Spleen (tissue), 11 donors: ENCODE results near the gene TMEM219. TPM values are rescaled to one million over a fixed set of nuclear protein-coding genes. Genes with fewer than 3 reads are reported as not detected.

Experiments
- DNase-seq: peaks from one replicate; pipeline ENCODE4 v3.0.0-alpha.2; 2020
- H3K27ac ChIP-seq, 8 donors: fragments of 200-600 bp; sonication (generic) in 7 of 8; 1 replicate in 4 of 8; 2 replicates in 4 of 8; pipeline versions ENCODE4 v1.5.0 to v1.8.0; 2016 to 2021; ENCODE audit warnings: inconsistent platforms in 4 of 8, mild to moderate bottlenecking in 4 of 8, moderate library complexity in 1 of 8
- H3K27me3 ChIP-seq, 7 donors: fragments of 200-600 bp; sonication (generic) in 6 of 7; replicated peaks in 1 of 7; 1 replicate in 4 of 7; 2 replicates in 3 of 7; pipeline versions ENCODE4 v1.5.0 to v1.8.0; 2016 to 2021; ENCODE audit warnings: inconsistent platforms in 3 of 7, mild to moderate bottlenecking in 1 of 7
- H3K36me3 ChIP-seq, 6 donors: fragments of 200-600 bp; sonication (generic) in 5 of 6; 1 replicate in 4 of 6; 2 replicates in 2 of 6; pipeline versions ENCODE4 v1.5.0 to v1.8.0; 2016 to 2021; ENCODE audit warnings: inconsistent platforms in 2 of 6
- H3K4me1 ChIP-seq, 6 donors: fragments of 200-600 bp; sonication (generic) in 5 of 6; 1 replicate in 3 of 6; 2 replicates in 3 of 6; pipeline versions ENCODE4 v1.5.0 to v1.8.0; 2016 to 2021; ENCODE audit warnings: inconsistent platforms in 3 of 6
- H3K4me3 ChIP-seq, 8 donors: fragments of 200-600 bp; sonication (generic) in 7 of 8; 1 replicate in 4 of 8; 2 replicates in 4 of 8; pipeline versions ENCODE4 v1.5.0 to v1.8.0; 2016 to 2021; ENCODE audit warnings: inconsistent platforms in 4 of 8, mild to moderate bottlenecking in 4 of 8, moderate library complexity in 2 of 8
- H3K9me3 ChIP-seq, 8 donors: fragments of 200-600 bp; sonication (generic) in 7 of 8; 1 replicate in 4 of 8; 2 replicates in 4 of 8; pipeline versions ENCODE4 v1.5.0 to v1.8.0; 2016 to 2021; ENCODE audit warnings: inconsistent platforms in 4 of 8
- POLR2A ChIP-seq, 3 donors: fragments of 450-650 bp; IDR thresholded peaks; one replicate each; pipeline ENCODE4 v1.5.1; 2017; ENCODE audit warnings: antibody characterized with exemption in 3 of 3, mild to moderate bottlenecking in 1 of 3
- POLR2AphosphoS5 ChIP-seq, 3 donors: sonication (generic); formaldehyde crosslinking; IDR thresholded peaks; one replicate each; pipeline ENCODE4 v1.5.1; 2017; ENCODE audit warnings: antibody characterized with exemption in 3 of 3
- WGBS, 5 donors: extraction: QIAGEN DNeasy Blood & Tissue Kit in 3 of 5; methylation state at CpG; one replicate each; pipeline versions ENCODE4 v1.1.5 to v1.1.7; 2013 to 2018; 5-methylcytosine and 5-hydroxymethylcytosine counted together
- intact Hi-C: fragments of 100-400 bp; cut with DNase I; formaldehyde crosslinking; loops from one replicate; pipeline ENCODE4 v1.15.0; 2023; ENCODE audit warnings: low total_unique reads
- polyA plus RNA-seq, 3 donors: library from polyadenylated mRNA; stranded (reverse); fragments of 200-250 nt; gene quantifications; one replicate each; pipeline ENCODE4 v1.2.1, GENCODE V29; 2013
- total RNA-seq, 7 donors: library from RNA; depleted of rRNA in 3 of 7; stranded (reverse); fragments of >200 nt in 3 of 7; fragmentation: NEBNext Ultra II Directional in 4 of 7; extraction: Animal tissue kit (Norgen Biotek cat#: 25700) in 4 of 7; gene quantifications; one replicate each; pipeline versions ENCODE4 v1.1.0 to v1.2.1, GENCODE V29; 2016 to 2021
- TF ChIP-seq, protein P1 (sequence below), 11 experiments: fragments of 200-600 bp in 7 of 11; fragments of 450-650 bp in 4 of 11; sonication (generic) in 4 of 11; IDR thresholded peaks in 8 of 11; conservative IDR thresholded peaks in 3 of 11; 1 replicate in 7 of 11; 2 replicates in 4 of 11; pipeline versions ENCODE4 v1.4.0 to v1.8.0; 2016 to 2021; ENCODE audit warnings: antibody characterized with exemption in 11 of 11, inconsistent platforms in 4 of 11, mild to moderate bottlenecking in 1 of 11
- donor health status: healthy with polysubstance abuse.
- donor health status: DM: no; HTN: no; CAD: no; lungs with moderate emphysema.
- donor health status: DM: no; HTN: no; CAD: no.
- donor health status: Bipolar disorder and iron deficiency.
- donor health status: healthy.
- donor health status: DM: no; HTN: no; CAD: no.
- donor health status: DM: yes; HTN: yes; CAD: no.

The TMEM219 gene
- total and polyA plus RNA-seq, 10 donors: 89.3 to 191 (median 122) TPM

DNA sequence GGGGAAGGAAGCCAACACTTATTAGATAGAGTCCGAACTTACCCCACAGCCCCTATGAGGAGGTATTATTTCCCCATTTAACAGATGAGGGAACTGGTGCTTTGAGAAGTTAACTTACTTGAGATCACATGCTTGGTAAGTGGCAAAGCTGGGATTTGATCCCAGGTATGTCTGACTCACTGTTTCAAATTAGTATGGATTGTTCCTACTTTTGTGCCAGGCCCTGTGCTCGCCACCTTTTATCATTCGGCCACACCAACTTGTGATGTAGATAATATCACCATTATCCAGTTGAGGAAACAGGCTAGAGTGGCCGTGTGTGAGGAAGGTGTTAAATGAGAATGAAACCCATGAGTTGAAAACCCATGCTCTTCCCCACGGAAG lies 22.9 kb downstream of the TMEM219 start:
- WGBS, 5 donors: 86 to 96% (median 92%) methylated on average over 5 of the region's 5 CpGs
- Histone ChIP-seq H3K27ac (no peak overlapping the region), H3K36me3 (peaks cover 7 to 100% (median 100%) of the 10 kb centered on the region in 6 donors), H3K27me3 (no peaks in the 10 kb centered on the region), H3K4me3 (no peak overlapping the region), H3K9me3 (no peaks in the 10 kb centered on the region), H3K4me1 (peaks cover 0 to 18% (median 11%) of the 10 kb centered on the region in 6 donors)
- DNase-seq: no peak
- TF ChIP-seq POLR2AphosphoS5 (IDR thresholded peaks at IDR 0.05) (no peak), POLR2A (IDR thresholded peaks at IDR 0.05) (no peak)
- TF ChIP-seq, protein P1, sequence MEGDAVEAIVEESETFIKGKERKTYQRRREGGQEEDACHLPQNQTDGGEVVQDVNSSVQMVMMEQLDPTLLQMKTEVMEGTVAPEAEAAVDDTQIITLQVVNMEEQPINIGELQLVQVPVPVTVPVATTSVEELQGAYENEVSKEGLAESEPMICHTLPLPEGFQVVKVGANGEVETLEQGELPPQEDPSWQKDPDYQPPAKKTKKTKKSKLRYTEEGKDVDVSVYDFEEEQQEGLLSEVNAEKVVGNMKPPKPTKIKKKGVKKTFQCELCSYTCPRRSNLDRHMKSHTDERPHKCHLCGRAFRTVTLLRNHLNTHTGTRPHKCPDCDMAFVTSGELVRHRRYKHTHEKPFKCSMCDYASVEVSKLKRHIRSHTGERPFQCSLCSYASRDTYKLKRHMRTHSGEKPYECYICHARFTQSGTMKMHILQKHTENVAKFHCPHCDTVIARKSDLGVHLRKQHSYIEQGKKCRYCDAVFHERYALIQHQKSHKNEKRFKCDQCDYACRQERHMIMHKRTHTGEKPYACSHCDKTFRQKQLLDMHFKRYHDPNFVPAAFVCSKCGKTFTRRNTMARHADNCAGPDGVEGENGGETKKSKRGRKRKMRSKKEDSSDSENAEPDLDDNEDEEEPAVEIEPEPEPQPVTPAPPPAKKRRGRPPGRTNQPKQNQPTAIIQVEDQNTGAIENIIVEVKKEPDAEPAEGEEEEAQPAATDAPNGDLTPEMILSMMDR (IDR thresholded peaks at IDR 0.05 in 8 of 11, conservative IDR thresholded peaks at IDR 0.05 in 3 of 11): no peak
- intact Hi-C loops: no loop called here

DNA sequence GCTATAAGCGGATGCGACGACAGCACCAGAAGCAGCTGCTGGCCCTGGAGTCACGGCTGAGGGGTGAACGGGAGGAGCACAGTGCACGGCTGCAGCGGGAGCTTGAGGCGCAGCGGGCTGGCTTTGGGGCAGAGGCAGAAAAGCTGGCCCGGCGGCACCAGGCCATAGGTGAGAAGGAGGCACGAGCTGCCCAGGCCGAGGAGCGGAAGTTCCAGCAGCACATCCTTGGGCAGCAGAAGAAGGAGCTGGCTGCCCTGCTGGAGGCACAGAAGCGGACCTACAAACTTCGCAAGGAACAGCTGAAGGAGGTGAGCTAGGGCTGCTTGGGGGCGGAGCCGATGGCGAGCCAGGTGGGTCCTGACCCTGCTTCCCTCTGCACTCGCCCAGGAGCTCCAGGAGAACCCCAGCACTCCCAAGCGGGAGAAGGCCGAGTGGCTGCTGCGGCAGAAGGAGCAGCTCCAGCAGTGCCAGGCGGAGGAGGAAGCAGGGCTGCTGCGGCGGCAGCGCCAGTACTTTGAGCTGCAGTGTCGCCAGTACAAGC lies 23.5 kb downstream of the TMEM219 start:
- intact Hi-C loops: no loop called here
- no peaks in the 10 kb centered on the region for H3K27me3 ChIP-seq
- WGBS, 5 donors: 93 to 96% (median 96%) methylated on average over 28 of the region's 28 CpGs
- H3K4me1 ChIP-seq: peaks cover 0 to 12% (median 8%) of the 10 kb centered on the region in 6 donors
- no peak overlapping the region for H3K27ac ChIP-seq
- peak; percentile 1 to 60 (median 36) for TF ChIP-seq POLR2AphosphoS5 (IDR thresholded peaks at IDR 0.05)
- TF ChIP-seq, protein P1 (IDR thresholded peaks at IDR 0.05 in 8 of 11, conservative IDR thresholded peaks at IDR 0.05 in 3 of 11): no peak
- H3K9me3 ChIP-seq: no peaks in the 10 kb centered on the region
- no peak overlapping the region for H3K4me3 ChIP-seq
- peaks cover 7 to 100% (median 100%) of the 10 kb centered on the region in 6 donors for H3K36me3 ChIP-seq
- DNase-seq: peak; percentile 61

DNA sequence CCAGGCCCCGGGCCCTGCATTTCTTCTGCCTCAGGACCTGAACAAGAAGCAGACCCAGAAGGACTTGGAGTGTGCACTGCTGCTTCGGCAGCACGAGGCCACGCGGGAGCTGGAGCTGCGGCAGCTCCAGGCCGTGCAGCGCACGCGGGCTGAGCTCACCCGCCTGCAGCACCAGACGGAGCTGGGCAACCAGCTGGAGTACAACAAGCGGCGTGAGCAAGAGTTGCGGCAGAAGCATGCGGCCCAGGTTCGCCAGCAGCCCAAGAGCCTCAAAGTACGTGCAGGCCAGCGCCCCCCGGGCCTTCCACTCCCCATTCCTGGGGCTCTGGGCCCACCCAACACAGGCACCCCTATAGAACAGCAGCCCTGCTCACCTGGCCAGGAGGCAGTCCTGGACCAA lies 24.4 kb downstream of the TMEM219 start:
- peak; percentile 33 for DNase-seq
- H3K4me3 ChIP-seq: no peak overlapping the region
- intact Hi-C loops: no loop called here
- WGBS, 5 donors: 94 to 97% (median 96%) methylated on average over 20 of the region's 20 CpGs
- no peak overlapping the region for H3K27ac ChIP-seq
- H3K9me3 ChIP-seq: no peaks in the 10 kb centered on the region
- H3K4me1 ChIP-seq: peaks cover 0 to 3% (median 2%) of the 10 kb centered on the region in 6 donors
- TF ChIP-seq POLR2A (IDR thresholded peaks at IDR 0.05): no peak
- TF ChIP-seq, protein P1 (IDR thresholded peaks at IDR 0.05 in 8 of 11, conservative IDR thresholded peaks at IDR 0.05 in 3 of 11): no peak
- TF ChIP-seq POLR2AphosphoS5 (IDR thresholded peaks at IDR 0.05): peak in 2 of 3 donors; percentile 9 to 31
- H3K36me3 ChIP-seq: peaks cover 11 to 100% (median 100%) of the 10 kb centered on the region in 6 donors
- no peaks in the 10 kb centered on the region for H3K27me3 ChIP-seq

DNA sequence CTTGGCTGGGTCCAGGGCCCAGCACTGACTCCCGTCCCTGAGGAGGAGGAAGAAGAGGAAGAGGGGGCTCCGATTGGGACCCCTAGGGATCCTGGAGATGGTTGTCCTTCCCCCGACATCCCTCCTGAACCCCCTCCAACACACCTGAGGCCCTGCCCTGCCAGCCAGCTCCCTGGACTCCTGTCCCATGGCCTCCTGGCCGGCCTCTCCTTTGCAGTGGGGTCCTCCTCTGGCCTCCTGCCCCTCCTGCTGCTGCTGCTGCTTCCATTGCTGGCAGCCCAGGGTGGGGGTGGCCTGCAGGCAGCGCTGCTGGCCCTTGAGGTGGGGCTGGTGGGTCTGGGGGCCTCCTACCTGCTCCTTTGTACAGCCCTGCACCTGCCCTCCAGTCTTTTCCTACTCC lies 25.1 kb downstream of the TMEM219 start:
- Histone ChIP-seq H3K4me3 (no peak overlapping the region), H3K27me3 (no peaks in the 10 kb centered on the region), H3K4me1 (no peaks in the 10 kb centered on the region), H3K27ac (no peak overlapping the region), H3K36me3 (peaks cover 11 to 100% (median 100%) of the 10 kb centered on the region in 6 donors), H3K9me3 (no peaks in the 10 kb centered on the region)
- DNase-seq: peak; percentile 43
- 69 to 98% (median 96%) methylated on average over 3 to 5 of the region's 5 CpGs for WGBS, 5 donors
- intact Hi-C loops: no loop called here
- no peak for TF ChIP-seq POLR2A (IDR thresholded peaks at IDR 0.05)
- no peak for TF ChIP-seq POLR2AphosphoS5 (IDR thresholded peaks at IDR 0.05)
- TF ChIP-seq, protein P1 (IDR thresholded peaks at IDR 0.05 in 8 of 11, conservative IDR thresholded peaks at IDR 0.05 in 3 of 11): no peak
